CD4-positive, alpha-beta T cell (primary cell): ENCODE results near the gene ACYP2. TPM values are rescaled to one million over a fixed set of nuclear protein-coding genes. Genes with fewer than 3 reads are reported as not detected.
A peak's percentile ranks its signal among the peaks of the same experiment; 100 is the strongest.

Experiments used
- ATAC-seq: fragments of 200-7000 bp; cut with Tn5 transposase; one replicate; pipeline ENCODE4 v1.10.0; 2022; ENCODE audit warnings: mild to moderate bottlenecking; ENCODE audit not compliant: poor library complexity
- CTCF ChIA-PET: fragments of 350-600 bp; sonication (Branson Sonifier 250); formaldehyde crosslinking; loops from one replicate; lab custom pipeline; 2021; ENCODE audit warnings: antibody characterized with exemption, inconsistent platforms; lab: Charles Lee
- POLR2A ChIA-PET: fragments of 350-600 bp; sonication (Branson Sonifier 250); formaldehyde crosslinking; loops from one replicate; lab custom pipeline; 2021; ENCODE audit warnings: antibody characterized with exemption, inconsistent platforms; lab: Charles Lee
- DNase-seq, 14 experiments: peaks; one replicate each; pipeline ENCODE4 v3.0.0-alpha.2; 2013 to 2020; ENCODE audit warnings: mixed read lengths in 2 of 14
- H3K27ac ChIP-seq, 2 donors: one replicate each; pipeline versions ENCODE4 v1.5.1 to v1.7.0; 2013; ENCODE audit warnings: low read length in 2 of 2, low read depth in 1 of 2, mild to moderate bottlenecking in 1 of 2
- H3K27me3 ChIP-seq, 2 experiments: 1 replicate in 1 of 2; 2 replicates in 1 of 2; pipeline versions ENCODE4 v1.6.1 to v1.7.0; 2013; ENCODE audit warnings: low read length in 2 of 2, control low read depth in 1 of 2, mild to moderate bottlenecking in 1 of 2, moderate library complexity in 1 of 2; ENCODE audit not compliant: insufficient read depth in 2 of 2, control insufficient read depth in 1 of 2
- H3K36me3 ChIP-seq: one replicate; pipeline ENCODE4 v1.6.1; 2013; ENCODE audit warnings: low read length, control low read depth; ENCODE audit not compliant: insufficient read depth
- H3K4me1 ChIP-seq: one replicate; pipeline ENCODE4 v1.6.1; 2013; ENCODE audit warnings: low read length, control low read depth; ENCODE audit not compliant: insufficient read depth
- H3K4me3 ChIP-seq: one replicate; pipeline ENCODE4 v1.5.1; 2013; ENCODE audit warnings: mild to moderate bottlenecking, low read length, moderate library complexity
- H3K9me3 ChIP-seq, 2 experiments: 1 replicate in 1 of 2; 2 replicates in 1 of 2; pipeline versions ENCODE4 v1.6.1 to v1.7.0; 2013; ENCODE audit warnings: low read length in 2 of 2, mild to moderate bottlenecking in 2 of 2, control low read depth in 1 of 2, moderate library complexity in 1 of 2; ENCODE audit not compliant: control insufficient read depth in 1 of 2, insufficient read depth in 1 of 2
- H3K27ac Mint-ChIP-seq: one replicate; pipeline ENCODE4 v1.8.0; 2020; ENCODE audit warnings: mixed read lengths
- H3K27me3 Mint-ChIP-seq: one replicate; pipeline ENCODE4 v1.8.0; 2021; ENCODE audit warnings: mixed read lengths
- H3K36me3 Mint-ChIP-seq: one replicate; pipeline ENCODE4 v1.8.0; 2021; ENCODE audit warnings: low read depth, mixed read lengths
- H3K4me1 Mint-ChIP-seq: one replicate; pipeline ENCODE4 v1.8.0; 2021; ENCODE audit warnings: low read depth, mixed read lengths
- H3K4me3 Mint-ChIP-seq: one replicate; pipeline ENCODE4 v1.8.0; 2020; ENCODE audit warnings: mild to moderate bottlenecking, mixed read lengths
- H3K9me3 Mint-ChIP-seq: one replicate; pipeline ENCODE4 v1.8.0; 2020; ENCODE audit warnings: mixed read lengths
- intact Hi-C, 2 experiments: fragments of 100-400 bp; cut with DNase I in 1 of 2; cut with micrococcal nuclease in 1 of 2; formaldehyde crosslinking; loops; one replicate each; pipeline versions ENCODE4 v1.15.1 to v1.9.0; 2023 to 2025; cut with DNase I, micrococcal nuclease
- total RNA-seq, 174 experiments: library from RNA in 2 of 174; stranded (reverse) in 2 of 174; gene quantifications; one replicate each; pipeline ENCODE4 v1.2.3 and lab custom pipeline; 2021 to 2026
- TF ChIP-seq, protein P1 (sequence below): fragments of 200-600 bp; IDR thresholded peaks from one replicate; pipeline ENCODE4 v1.8.0; 2022; ENCODE audit warnings: antibody characterized with exemption, mild to moderate bottlenecking

ACYP2 gene
- total RNA-seq, 2 experiments from 2014 or later = 9.3 to 10.9 TPM

DNA sequence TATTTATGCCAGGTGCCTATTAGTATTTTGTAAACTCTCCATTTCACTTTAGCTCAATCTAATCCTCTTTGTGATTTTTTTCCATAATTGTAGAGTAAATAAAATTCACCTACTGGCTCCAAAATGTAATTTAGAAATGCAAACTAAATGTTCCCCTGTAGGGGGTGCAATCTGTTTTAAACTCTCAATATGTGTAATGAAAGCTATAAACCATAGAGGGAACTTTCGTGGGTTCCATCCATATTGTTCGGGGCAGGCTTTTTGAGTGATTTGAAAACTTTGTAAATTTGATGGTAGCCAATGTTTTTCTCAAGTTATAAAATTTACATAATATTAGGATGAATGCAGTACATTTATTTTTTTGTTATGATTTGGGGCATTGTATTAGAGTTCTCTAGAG is 91.2 kb downstream of the ACYP2 start:
- TF ChIP-seq, protein P1, sequence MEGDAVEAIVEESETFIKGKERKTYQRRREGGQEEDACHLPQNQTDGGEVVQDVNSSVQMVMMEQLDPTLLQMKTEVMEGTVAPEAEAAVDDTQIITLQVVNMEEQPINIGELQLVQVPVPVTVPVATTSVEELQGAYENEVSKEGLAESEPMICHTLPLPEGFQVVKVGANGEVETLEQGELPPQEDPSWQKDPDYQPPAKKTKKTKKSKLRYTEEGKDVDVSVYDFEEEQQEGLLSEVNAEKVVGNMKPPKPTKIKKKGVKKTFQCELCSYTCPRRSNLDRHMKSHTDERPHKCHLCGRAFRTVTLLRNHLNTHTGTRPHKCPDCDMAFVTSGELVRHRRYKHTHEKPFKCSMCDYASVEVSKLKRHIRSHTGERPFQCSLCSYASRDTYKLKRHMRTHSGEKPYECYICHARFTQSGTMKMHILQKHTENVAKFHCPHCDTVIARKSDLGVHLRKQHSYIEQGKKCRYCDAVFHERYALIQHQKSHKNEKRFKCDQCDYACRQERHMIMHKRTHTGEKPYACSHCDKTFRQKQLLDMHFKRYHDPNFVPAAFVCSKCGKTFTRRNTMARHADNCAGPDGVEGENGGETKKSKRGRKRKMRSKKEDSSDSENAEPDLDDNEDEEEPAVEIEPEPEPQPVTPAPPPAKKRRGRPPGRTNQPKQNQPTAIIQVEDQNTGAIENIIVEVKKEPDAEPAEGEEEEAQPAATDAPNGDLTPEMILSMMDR = peak; percentile 43
- Mint-ChIP-seq H3K36me3 (peaks cover 1% of the 10 kb centered on the region), H3K4me1 (peaks cover 5% of the 10 kb centered on the region), H3K27me3 (no peaks in the 10 kb centered on the region), H3K9me3 (no peaks in the 10 kb centered on the region), H3K4me3 (no peak overlapping the region), H3K27ac (no peak overlapping the region)
- intact Hi-C loops = loop anchor here in 1 of 2 experiments (10.0 kb wide), 1 partner anchor 498 kb away; no protein-coding TSS in a partner anchor
- ChIA-PET POLR2A (no interaction called here), CTCF (interaction anchor here (1.1 kb wide), 1 partner anchor 9 kb away, joined by 3 read pairs; no protein-coding TSS in a partner anchor)
- DNase-seq (peak in 2 of 14 experiments; percentile 5 to 6), ATAC-seq (no peak)
- Histone ChIP-seq H3K9me3 (no peaks in the 10 kb centered on the region), H3K4me1 (no peaks in the 10 kb centered on the region), H3K36me3 (no peaks in the 10 kb centered on the region), H3K4me3 (no peak overlapping the region), H3K27me3 (no peaks in the 10 kb centered on the region), H3K27ac (no peak overlapping the region)

DNA sequence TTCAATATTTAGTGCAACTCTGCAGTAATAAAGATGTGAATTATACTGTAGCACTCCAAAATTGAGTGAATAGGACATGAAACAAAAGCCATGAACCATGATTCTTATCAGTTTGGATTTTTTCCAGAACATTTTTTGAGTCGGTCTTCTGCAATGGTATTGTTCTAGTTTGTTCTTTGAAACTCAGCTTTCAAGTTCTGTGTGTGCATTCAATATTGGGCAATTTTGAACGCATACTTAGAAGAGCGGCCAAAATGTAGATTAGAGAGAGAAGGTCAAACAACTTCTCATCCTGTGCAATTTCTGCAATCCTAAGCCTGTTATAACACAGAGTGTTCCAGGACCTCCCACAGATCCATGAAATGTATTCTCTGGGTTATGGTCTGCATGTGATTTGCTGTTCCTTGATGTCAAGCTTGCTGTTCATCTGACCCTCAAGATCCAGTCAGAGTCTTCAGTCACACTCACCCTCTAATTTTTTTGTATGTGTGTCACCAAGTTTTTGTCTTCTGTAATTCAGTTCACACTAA is 92.3 kb downstream of the ACYP2 start:
- ChIA-PET CTCF (interaction anchor here (0.5 kb wide), 1 partner anchor 90 kb away, joined by 3 read pairs; no protein-coding TSS in a partner anchor), POLR2A (no interaction called here)
- H3K4me1 ChIP-seq = no peaks in the 10 kb centered on the region
- H3K9me3 Mint-ChIP-seq = no peaks in the 10 kb centered on the region
- no peak overlapping the region for H3K4me3 ChIP-seq
- H3K36me3 Mint-ChIP-seq = peaks cover 10% of the 10 kb centered on the region
- ATAC-seq = no peak
- no peaks in the 10 kb centered on the region for H3K9me3 ChIP-seq
- no peaks in the 10 kb centered on the region for H3K27me3 ChIP-seq
- H3K27me3 Mint-ChIP-seq = no peaks in the 10 kb centered on the region
- H3K27ac Mint-ChIP-seq = no peak overlapping the region
- no peaks in the 10 kb centered on the region for H3K36me3 ChIP-seq
- TF ChIP-seq, protein P1 = no peak
- H3K4me1 Mint-ChIP-seq = peaks cover 5% of the 10 kb centered on the region
- intact Hi-C loops = loop anchor here in 1 of 2 experiments (10.0 kb wide), 1 partner anchor 497 kb away; no protein-coding TSS in a partner anchor
- no peak overlapping the region for H3K27ac ChIP-seq
- DNase-seq = no peak
- no peak overlapping the region for H3K4me3 Mint-ChIP-seq

DNA sequence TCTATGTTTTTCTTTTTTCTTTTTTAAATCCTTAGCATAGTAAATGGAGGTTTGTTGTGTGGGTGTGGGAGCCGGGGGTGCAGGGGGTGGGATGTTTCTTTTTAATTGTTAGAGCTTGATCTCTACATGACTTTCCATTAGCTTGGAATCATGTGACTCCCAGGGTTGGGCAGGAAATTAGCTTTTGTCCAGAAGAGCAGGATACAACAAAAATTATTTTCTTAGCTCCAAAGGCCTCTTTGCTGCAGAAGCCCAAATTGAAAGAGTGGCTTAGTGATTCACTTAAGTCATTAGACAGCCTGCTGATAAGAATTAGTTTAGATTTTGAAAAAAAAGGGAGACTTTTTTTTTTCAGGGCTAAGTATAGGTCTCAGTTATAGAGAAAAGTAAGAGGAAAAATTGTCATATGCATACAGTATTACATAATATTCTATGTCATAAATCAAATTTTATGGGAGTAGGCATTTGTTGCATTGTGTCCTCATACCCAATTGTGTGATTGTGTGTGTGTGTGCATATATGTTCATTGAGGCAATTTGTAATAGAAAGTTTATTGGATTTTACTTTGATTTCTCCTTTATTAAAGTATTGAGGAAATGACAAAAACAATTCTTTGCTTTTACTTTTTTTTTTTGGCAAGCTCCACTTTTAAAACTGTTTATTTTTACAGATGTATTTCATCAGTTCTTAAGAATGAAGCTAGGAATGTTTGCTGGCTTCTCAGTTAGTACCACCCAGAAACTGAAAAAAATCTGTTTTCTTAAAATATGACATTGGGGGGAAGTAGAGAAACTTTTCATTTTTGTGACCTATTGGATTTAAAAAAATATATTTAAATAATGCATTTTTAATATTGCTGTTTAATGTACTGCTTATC is 93.2 kb downstream of the ACYP2 start:
- ATAC-seq (no peak), DNase-seq (no peak)
- Histone ChIP-seq H3K9me3 (peaks cover 0 to 1% of the 10 kb centered on the region in 2 experiments), H3K4me3 (no peak overlapping the region), H3K36me3 (no peaks in the 10 kb centered on the region), H3K4me1 (no peaks in the 10 kb centered on the region), H3K27me3 (no peaks in the 10 kb centered on the region), H3K27ac (no peak overlapping the region)
- POLR2A ChIA-PET = no interaction called here
- TF ChIP-seq, protein P1 = no peak
- H3K27ac Mint-ChIP-seq = no peak overlapping the region
- no peak overlapping the region for H3K4me3 Mint-ChIP-seq
- intact Hi-C loops = loop anchor here in 1 of 2 experiments (10.0 kb wide), 1 partner anchor 496 kb away; no protein-coding TSS in a partner anchor
- CTCF ChIA-PET = no interaction called here
- peaks cover 19% of the 10 kb centered on the region for H3K36me3 Mint-ChIP-seq
- H3K9me3 Mint-ChIP-seq = peaks cover 7% of the 10 kb centered on the region
- H3K4me1 Mint-ChIP-seq = peaks cover 5% of the 10 kb centered on the region
- no peaks in the 10 kb centered on the region for H3K27me3 Mint-ChIP-seq
